B cell (primary cell): ENCODE results near the gene SKAP1. TPM values are rescaled to one million over a fixed set of nuclear protein-coding genes. Genes with fewer than 3 reads are reported as not detected.
"Not testable (repeated sequence)": the region's sequence is repeated elsewhere in the genome, so short reads cannot be mapped to it uniquely, and the experiment has no call there.

Source experiments
- ATAC-seq: fragments of 200-7000 bp; cut with Tn5 transposase; one replicate; pipeline ENCODE4 v1.10.0; 2021; ENCODE audit warnings: low read depth, mild to moderate bottlenecking, moderate number of reproducible peaks, moderate library complexity
- CTCF ChIA-PET: fragments of 350-600 bp; sonication (Branson Sonifier 250); formaldehyde crosslinking; loops from one replicate; lab custom pipeline; 2021; ENCODE audit warnings: antibody characterized with exemption, inconsistent platforms; lab: Charles Lee
- POLR2A ChIA-PET: fragments of 350-600 bp; sonication (Branson Sonifier 250); formaldehyde crosslinking; loops from one replicate; lab custom pipeline; 2021; ENCODE audit warnings: antibody characterized with exemption; lab: Charles Lee
- DNase-seq: peaks from one replicate; pipeline ENCODE4 v3.0.0; 2013
- H2AFZ ChIP-seq: 2 replicates; pipeline ENCODE4 v1.6.1; 2012; ENCODE audit warnings: mild to moderate bottlenecking, low read depth, low read length; ENCODE audit not compliant: insufficient read depth, poor library complexity, severe bottlenecking
- H3K27ac ChIP-seq, 2 donors: 1 replicate in 1 of 2; 2 replicates in 1 of 2; pipeline ENCODE4 v1.5.1; 2012 to 2013; ENCODE audit warnings: low read length in 2 of 2, mild to moderate bottlenecking in 2 of 2, moderate library complexity in 1 of 2
- H3K27me3 ChIP-seq, 4 experiments: fragments of 200-600 bp in 1 of 4; sonication (generic) in 1 of 4; replicated peaks in 1 of 4; 1 replicate in 2 of 4; 2 replicates in 2 of 4; pipeline versions ENCODE4 v1.6.1 to v1.7.0; 2013 to 2016; ENCODE audit warnings: low read length in 3 of 4, mild to moderate bottlenecking in 2 of 4, mixed read lengths in 1 of 4, moderate library complexity in 1 of 4; ENCODE audit not compliant: insufficient read depth in 4 of 4, control insufficient read depth in 3 of 4; ENCODE audit errors: control extremely low read depth in 1 of 4
- H3K36me3 ChIP-seq, 2 experiments: replicated peaks in 1 of 2; 1 replicate in 1 of 2; 2 replicates in 1 of 2; pipeline versions ENCODE4 v1.6.1 to v1.7.1; 2013; ENCODE audit warnings: low read length in 1 of 2; ENCODE audit not compliant: insufficient read depth in 2 of 2, control insufficient read depth in 1 of 2; ENCODE audit errors: control extremely low read depth in 1 of 2, extremely low read depth in 1 of 2
- H3K4me1 ChIP-seq, 2 donors: fragments of 200-600 bp in 1 of 2; sonication (generic) in 1 of 2; 1 replicate in 1 of 2; 2 replicates in 1 of 2; pipeline versions ENCODE4 v1.5.1 to v1.6.1; 2013 to 2017; ENCODE audit warnings: low read length in 2 of 2; ENCODE audit not compliant: control insufficient read depth in 2 of 2, insufficient read depth in 2 of 2
- H3K4me2 ChIP-seq: replicated peaks from 2 replicates; pipeline ENCODE3; 2012; ENCODE audit warnings: mild to moderate bottlenecking, low read depth, low read length; ENCODE audit not compliant: poor library complexity, severe bottlenecking
- H3K4me3 ChIP-seq, 5 experiments: fragments of 200-600 bp in 1 of 5; sonication (generic) in 1 of 5; 1 replicate in 3 of 5; 2 replicates in 2 of 5; pipeline versions ENCODE4 v1.5.1 to v1.7.0; 2011 to 2016; ENCODE audit warnings: low read length in 4 of 5, mild to moderate bottlenecking in 4 of 5, low read depth in 2 of 5, control low read depth in 1 of 5, moderate library complexity in 1 of 5; ENCODE audit not compliant: insufficient read depth in 1 of 5; ENCODE audit errors: control extremely low read depth in 1 of 5, extremely low read depth in 1 of 5
- H3K79me2 ChIP-seq: fragments of 200-600 bp; sonication (generic); one replicate; pipeline ENCODE4 v1.6.0; 2016; ENCODE audit warnings: low read length; ENCODE audit not compliant: control insufficient read depth, insufficient read depth
- H3K9ac ChIP-seq: fragments of 200-600 bp; sonication (generic); 2 replicates; pipeline ENCODE4 v1.6.1; 2017; ENCODE audit warnings: mild to moderate bottlenecking, low read length, moderate library complexity
- H3K9me3 ChIP-seq, 3 donors: one replicate each; pipeline versions ENCODE4 v1.6.1 to v1.7.1; 2013; ENCODE audit warnings: low read length in 2 of 3; ENCODE audit not compliant: control insufficient read depth in 2 of 3, insufficient read depth in 1 of 3; ENCODE audit errors: control extremely low read depth in 1 of 3
- H4K20me1 ChIP-seq: 2 replicates; pipeline ENCODE4 v1.6.0; 2012; ENCODE audit warnings: mild to moderate bottlenecking, low read length; ENCODE audit not compliant: insufficient read depth, control insufficient read depth, poor library complexity, severe bottlenecking
- H3K27ac Mint-ChIP-seq: one replicate; pipeline ENCODE4 v1.8.0; 2021; ENCODE audit warnings: mixed read lengths
- H3K27me3 Mint-ChIP-seq: one replicate; pipeline ENCODE4 v1.8.0; 2021; ENCODE audit warnings: mixed read lengths
- H3K4me1 Mint-ChIP-seq: one replicate; pipeline ENCODE4 v1.8.0; 2021; ENCODE audit warnings: mixed read lengths
- H3K4me3 Mint-ChIP-seq: one replicate; pipeline ENCODE4 v1.8.0; 2021; ENCODE audit warnings: mixed read lengths
- H3K9me3 Mint-ChIP-seq: one replicate; pipeline ENCODE4 v1.8.0; 2022; ENCODE audit warnings: mixed read lengths; ENCODE audit not compliant: insufficient read depth
- CTCF ChIP-seq: fragments of 200-600 bp; IDR thresholded peaks from one replicate; pipeline ENCODE4 v1.8.0; 2022; ENCODE audit warnings: antibody characterized with exemption, mild to moderate bottlenecking
- EZH2 ChIP-seq: IDR thresholded peaks from 2 replicates; pipeline ENCODE4 v1.6.1; 2012; ENCODE audit warnings: borderline replicate concordance, low read depth, mild to moderate bottlenecking, moderate library complexity, low read length; ENCODE audit not compliant: insufficient read depth, poor library complexity, severe bottlenecking
- WGBS: methylation state at CpG from one replicate; pipeline ENCODE4 v1.1.5; 2013; ENCODE audit warnings: missing lambda C conversion rate; ENCODE audit not compliant: insufficient coverage; 5-methylcytosine and 5-hydroxymethylcytosine counted together
- intact Hi-C: fragments of 100-400 bp; cut with micrococcal nuclease; formaldehyde crosslinking; loops from one replicate; pipeline ENCODE4 v1.10.0; 2022
- polyA plus RNA-seq: library from polyadenylated mRNA; depleted of rRNA; stranded (reverse); fragments of >200 nt; gene quantifications from 2 replicates; pipeline ENCODE4 v1.2.3, GENCODE V29; 2012
- total RNA-seq, 2 donors: library from RNA; stranded (reverse); fragments of 120-200 nt in 1 of 2; gene quantifications; 1 replicate in 1 of 2; 2 replicates in 1 of 2; pipeline versions ENCODE4 v1.2.3 to v1.2.4, GENCODE V29; 2013 to 2022

The SKAP1 gene
- total and polyA plus RNA-seq, 2 donors (not counting 1 experiment from before 2014, with no cell fraction given): 33.1 to 37.3 TPM

GRCh38 chr17:48340916-48341315, 89.1 kb downstream of the SKAP1 start:
- ChIA-PET CTCF (interaction anchor here (1.0 to 3.4 kb wide), 5 partner anchors 11 to 278 kb away, joined by 3 to 20 read pairs (median 9); partner anchors contain the start of gene HOXB5), POLR2A (no interaction called here)
- Histone ChIP-seq H3K4me2 (no peak overlapping the region), H3K9me3 (no peaks in the 10 kb centered on the region), H3K36me3 (peaks cover 6 to 22% of the 10 kb centered on the region in 2 experiments), H3K9ac (no peak overlapping the region), H3K27ac (no peak overlapping the region), H4K20me1 (no peaks in the 10 kb centered on the region), H3K79me2 (no peaks in the 10 kb centered on the region), H3K27me3 (no peaks in the 10 kb centered on the region), H3K4me1 (no peaks in the 10 kb centered on the region), H2AFZ (no peak overlapping the region), H3K4me3 (no peak overlapping the region)
- no peak for ATAC-seq
- Mint-ChIP-seq H3K4me3 (no peak overlapping the region), H3K27ac (no peak overlapping the region), H3K27me3 (no peaks in the 10 kb centered on the region), H3K4me1 (no peaks in the 10 kb centered on the region), H3K9me3 (no peaks in the 10 kb centered on the region)
- no CpG with 5 or more reads among the region's 2 CpGs for WGBS
- intact Hi-C loops: no loop called here
- DNase-seq: no peak
- TF ChIP-seq CTCF (no peak), EZH2 (no peak)

DNA sequence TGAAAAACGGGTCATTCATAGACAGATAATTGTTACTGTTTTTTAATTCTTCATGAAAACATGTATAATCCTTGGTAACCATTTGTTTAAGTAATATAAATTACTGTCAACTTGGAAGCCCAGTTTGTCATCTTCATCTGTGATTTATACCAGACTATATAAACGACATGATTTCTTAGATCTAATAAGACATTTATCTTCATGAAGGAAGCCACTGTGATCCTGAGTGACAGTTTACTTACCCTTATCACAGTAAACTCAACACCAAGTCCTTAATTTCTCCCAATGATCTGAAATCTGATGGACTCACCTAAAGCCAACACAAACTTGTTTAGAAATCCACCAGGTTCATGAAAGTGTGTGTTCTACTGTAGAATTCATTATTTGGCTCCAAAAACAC, 91.3 kb downstream of the SKAP1 start:
- no peaks in the 10 kb centered on the region for H3K4me1 ChIP-seq
- H3K4me3 Mint-ChIP-seq: no peak overlapping the region
- no peak for ATAC-seq
- no peak for TF ChIP-seq EZH2
- TF ChIP-seq CTCF: no peak
- no peaks in the 10 kb centered on the region for H3K27me3 Mint-ChIP-seq
- no peak overlapping the region for H3K4me3 ChIP-seq
- H3K36me3 ChIP-seq: peaks cover 2 to 3% of the 10 kb centered on the region in 2 experiments
- 80% methylated on average over 1 of the region's 2 CpGs for WGBS
- CTCF ChIA-PET: interaction anchor here (0.8 to 3.4 kb wide), 10 partner anchors 13 to 312 kb away, joined by 3 to 20 read pairs (median 4); partner anchors contain the start of gene HOXB5
- no peak overlapping the region for H3K9ac ChIP-seq
- H2AFZ ChIP-seq: no peak overlapping the region
- intact Hi-C loops: loop anchor here (10.0 kb wide), 1 partner anchor 314 kb away; no protein-coding TSS in a partner anchor
- H3K9me3 Mint-ChIP-seq: no peaks in the 10 kb centered on the region
- DNase-seq: no peak
- H3K79me2 ChIP-seq: no peaks in the 10 kb centered on the region
- H3K9me3 ChIP-seq: no peaks in the 10 kb centered on the region
- H3K27ac ChIP-seq: no peak overlapping the region
- H3K27me3 ChIP-seq: no peaks in the 10 kb centered on the region
- H3K4me2 ChIP-seq: no peak overlapping the region
- H4K20me1 ChIP-seq: peaks cover 5% of the 10 kb centered on the region
- H3K27ac Mint-ChIP-seq: no peak overlapping the region
- POLR2A ChIA-PET: no interaction called here
- no peaks in the 10 kb centered on the region for H3K4me1 Mint-ChIP-seq

DNA sequence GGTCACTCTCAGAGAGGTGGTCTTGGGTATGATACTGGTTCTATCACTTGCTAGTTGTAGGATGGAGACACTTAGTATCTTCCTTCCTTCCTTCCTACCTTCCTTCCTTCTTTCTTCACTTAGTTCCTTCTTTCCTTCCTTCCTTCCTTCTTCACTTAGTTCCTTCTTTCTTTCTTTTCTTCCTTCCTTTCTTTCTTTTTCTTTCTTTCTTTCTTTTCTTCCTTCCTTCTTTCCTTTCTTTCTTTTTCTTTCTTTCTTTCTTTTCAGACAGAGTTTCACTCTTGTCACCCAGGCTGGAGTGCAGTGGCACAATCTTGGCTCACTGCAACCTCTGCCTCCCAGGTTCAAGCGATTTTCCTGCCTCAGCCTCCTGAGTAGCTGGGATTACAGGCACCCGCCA, 92.1 kb downstream of the SKAP1 start:
- CTCF ChIA-PET: interaction anchor here (0.9 to 3.4 kb wide), 5 partner anchors 250 to 280 kb away, joined by 3 to 20 read pairs (median 4); partner anchors contain the start of gene HOXB5
- H3K4me1 ChIP-seq, H3K27ac Mint-ChIP-seq, H3K27ac ChIP-seq, H3K9me3 ChIP-seq, ATAC-seq, H3K4me1 Mint-ChIP-seq, H4K20me1 ChIP-seq, H3K4me2 ChIP-seq, H3K4me3 ChIP-seq, H3K27me3 ChIP-seq, H3K9ac ChIP-seq, H3K9me3 Mint-ChIP-seq, H3K79me2 ChIP-seq, H3K4me3 Mint-ChIP-seq, H3K36me3 ChIP-seq, DNase-seq, H3K27me3 Mint-ChIP-seq, H2AFZ ChIP-seq: not testable (repeated sequence)
- intact Hi-C loops: loop anchor here (2.0 to 10.0 kb wide), 2 partner anchors 255 to 313 kb away; partner anchors contain the start of gene HOXB5
- POLR2A ChIA-PET: interaction anchor here (0.7 kb wide), 1 partner anchor 255 kb away, joined by 3 read pairs; no protein-coding TSS in a partner anchor
- WGBS: 100% methylated on average over 1 of the region's 2 CpGs
